Stimulated activated CD4-positive, alpha-beta T cell treated with anti-CD3 and anti-CD28 coated beads, Interleukin-12 subunit alpha, Interleukin-12 subunit beta, amount 100 ng/mL, for 48 hours (primary cell): ENCODE measurements around the gene PLEKHA5.
"Not testable (repeated sequence)": the region's sequence is repeated elsewhere in the genome, so short reads cannot be mapped to it uniquely, and the experiment has no call there.

ENCODE experiments used
- DNase-seq, 3 donors: peaks; one replicate each; pipeline ENCODE4 v3.0.0-alpha.2; 2020; ENCODE audit warnings: low read depth in 2 of 3, low spot score in 1 of 3

PLEKHA5 gene

GRCh38 chr12:19316425-19316824 lies 186.9 kb downstream of the PLEKHA5 start:
- DNase-seq: no peak

GRCh38 chr12:19322376-19322775 lies 192.8 kb downstream of the PLEKHA5 start:
- DNase-seq: no peak

- DNase-seq: no peak
Observed at GRCh38 chr12:19323805-19324204, 194.3 kb downstream of the PLEKHA5 start.

- DNase-seq: no peak
Observed at GRCh38 chr12:19326102-19326501, 196.6 kb downstream of the PLEKHA5 start.

GRCh38 chr12:19332196-19332595 lies 202.7 kb downstream of the PLEKHA5 start:
- no peak for DNase-seq

GRCh38 chr12:19338405-19338804 lies 208.9 kb downstream of the PLEKHA5 start:
- DNase-seq: no peak

GRCh38 chr12:19350850-19351249 lies 221.3 kb downstream of the PLEKHA5 start:
- not testable (repeated sequence) for DNase-seq

GRCh38 chr12:19351346-19351745 lies 221.8 kb downstream of the PLEKHA5 start:
- DNase-seq: no peak

- no peak for DNase-seq
Observed at GRCh38 chr12:19369691-19370148, 240.2 kb downstream of the PLEKHA5 start.

- no peak for DNase-seq
Observed at GRCh38 chr12:19373586-19373985, 244.1 kb downstream of the PLEKHA5 start.

- DNase-seq: no peak
Observed at GRCh38 chr12:19375888-19376287, 246.4 kb downstream of the PLEKHA5 start.

- DNase-seq: no peak
Observed at GRCh38 chr12:19376691-19377090, 247.2 kb downstream of the PLEKHA5 start.

- peak; percentile 26 to 44 (median 37) for DNase-seq
Observed at GRCh38 chr12:19382111-19382526, 252.6 kb downstream of the PLEKHA5 start.

GRCh38 chr12:19382563-19382962 lies 253.0 kb downstream of the PLEKHA5 start:
- DNase-seq: no peak

GRCh38 chr12:19387161-19387560 lies 257.6 kb downstream of the PLEKHA5 start:
- no peak for DNase-seq

- no peak for DNase-seq
Observed at GRCh38 chr12:19388131-19388549, 258.6 kb downstream of the PLEKHA5 start.

GRCh38 chr12:19390051-19390598 lies 260.6 kb downstream of the PLEKHA5 start:
- no peak for DNase-seq

GRCh38 chr12:19392644-19393043 lies 263.1 kb downstream of the PLEKHA5 start:
- DNase-seq: not testable (repeated sequence)

GRCh38 chr12:19394385-19394784 lies 264.9 kb downstream of the PLEKHA5 start:
- DNase-seq: no peak

- DNase-seq: no peak
Observed at GRCh38 chr12:19397534-19397933, 268.0 kb downstream of the PLEKHA5 start.

- no peak for DNase-seq
Observed at GRCh38 chr12:19398376-19399363, 269.1 kb downstream of the PLEKHA5 start.

GRCh38 chr12:19400649-19401285 lies 271.2 kb downstream of the PLEKHA5 start:
- DNase-seq: not testable (repeated sequence)
